ENCODE measurements around the gene NCOA7.

GRCh38 chr6:125802943-125803377, 12.2 kb downstream of the NCOA7 start:
- TF ChIP-seq CTCF (IDR thresholded peaks at IDR 0.05) (no peak), SIN3A (IDR thresholded peaks at IDR 0.05; ENCODE audit: borderline replicate concordance, insufficient read depth, low read depth, low read length) (no peak)
- TF ChIP-seq, protein P1, sequence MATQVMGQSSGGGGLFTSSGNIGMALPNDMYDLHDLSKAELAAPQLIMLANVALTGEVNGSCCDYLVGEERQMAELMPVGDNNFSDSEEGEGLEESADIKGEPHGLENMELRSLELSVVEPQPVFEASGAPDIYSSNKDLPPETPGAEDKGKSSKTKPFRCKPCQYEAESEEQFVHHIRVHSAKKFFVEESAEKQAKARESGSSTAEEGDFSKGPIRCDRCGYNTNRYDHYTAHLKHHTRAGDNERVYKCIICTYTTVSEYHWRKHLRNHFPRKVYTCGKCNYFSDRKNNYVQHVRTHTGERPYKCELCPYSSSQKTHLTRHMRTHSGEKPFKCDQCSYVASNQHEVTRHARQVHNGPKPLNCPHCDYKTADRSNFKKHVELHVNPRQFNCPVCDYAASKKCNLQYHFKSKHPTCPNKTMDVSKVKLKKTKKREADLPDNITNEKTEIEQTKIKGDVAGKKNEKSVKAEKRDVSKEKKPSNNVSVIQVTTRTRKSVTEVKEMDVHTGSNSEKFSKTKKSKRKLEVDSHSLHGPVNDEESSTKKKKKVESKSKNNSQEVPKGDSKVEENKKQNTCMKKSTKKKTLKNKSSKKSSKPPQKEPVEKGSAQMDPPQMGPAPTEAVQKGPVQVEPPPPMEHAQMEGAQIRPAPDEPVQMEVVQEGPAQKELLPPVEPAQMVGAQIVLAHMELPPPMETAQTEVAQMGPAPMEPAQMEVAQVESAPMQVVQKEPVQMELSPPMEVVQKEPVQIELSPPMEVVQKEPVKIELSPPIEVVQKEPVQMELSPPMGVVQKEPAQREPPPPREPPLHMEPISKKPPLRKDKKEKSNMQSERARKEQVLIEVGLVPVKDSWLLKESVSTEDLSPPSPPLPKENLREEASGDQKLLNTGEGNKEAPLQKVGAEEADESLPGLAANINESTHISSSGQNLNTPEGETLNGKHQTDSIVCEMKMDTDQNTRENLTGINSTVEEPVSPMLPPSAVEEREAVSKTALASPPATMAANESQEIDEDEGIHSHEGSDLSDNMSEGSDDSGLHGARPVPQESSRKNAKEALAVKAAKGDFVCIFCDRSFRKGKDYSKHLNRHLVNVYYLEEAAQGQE (IDR thresholded peaks at IDR 0.05; ENCODE audit: insufficient read depth in 1 of 2, low read depth in 2 of 2, low read length in 1 of 2) = no peak

Measured in Panc1 (cell line).